HepG2 (cell line): Measurements from ENCODE around the gene HES7.

Experiments used
- MED1 ChIP-seq: sonication (generic); formaldehyde crosslinking; IDR thresholded peaks from 2 replicates; pipeline ENCODE4 v1.4.0; 2020; ENCODE audit warnings: missing genetic modification reagents
- NFE2 ChIP-seq: sonication (generic); formaldehyde crosslinking; IDR thresholded peaks from 2 replicates; pipeline ENCODE4 v1.4.0; 2020; ENCODE audit warnings: missing genetic modification reagents
- TF ChIP-seq, protein P1 (sequence below): sonication (generic); formaldehyde crosslinking; IDR thresholded peaks from 2 replicates; pipeline ENCODE4 v1.4.0; 2020; ENCODE audit warnings: missing genetic modification reagents, mild to moderate bottlenecking, borderline replicate concordance
- TF ChIP-seq, protein P2 (sequence below): sonication (generic); formaldehyde crosslinking; IDR thresholded peaks from 2 replicates; pipeline ENCODE4 v1.5.0; 2020; ENCODE audit warnings: mild to moderate bottlenecking, missing genetic modification reagents, moderate library complexity

DNA sequence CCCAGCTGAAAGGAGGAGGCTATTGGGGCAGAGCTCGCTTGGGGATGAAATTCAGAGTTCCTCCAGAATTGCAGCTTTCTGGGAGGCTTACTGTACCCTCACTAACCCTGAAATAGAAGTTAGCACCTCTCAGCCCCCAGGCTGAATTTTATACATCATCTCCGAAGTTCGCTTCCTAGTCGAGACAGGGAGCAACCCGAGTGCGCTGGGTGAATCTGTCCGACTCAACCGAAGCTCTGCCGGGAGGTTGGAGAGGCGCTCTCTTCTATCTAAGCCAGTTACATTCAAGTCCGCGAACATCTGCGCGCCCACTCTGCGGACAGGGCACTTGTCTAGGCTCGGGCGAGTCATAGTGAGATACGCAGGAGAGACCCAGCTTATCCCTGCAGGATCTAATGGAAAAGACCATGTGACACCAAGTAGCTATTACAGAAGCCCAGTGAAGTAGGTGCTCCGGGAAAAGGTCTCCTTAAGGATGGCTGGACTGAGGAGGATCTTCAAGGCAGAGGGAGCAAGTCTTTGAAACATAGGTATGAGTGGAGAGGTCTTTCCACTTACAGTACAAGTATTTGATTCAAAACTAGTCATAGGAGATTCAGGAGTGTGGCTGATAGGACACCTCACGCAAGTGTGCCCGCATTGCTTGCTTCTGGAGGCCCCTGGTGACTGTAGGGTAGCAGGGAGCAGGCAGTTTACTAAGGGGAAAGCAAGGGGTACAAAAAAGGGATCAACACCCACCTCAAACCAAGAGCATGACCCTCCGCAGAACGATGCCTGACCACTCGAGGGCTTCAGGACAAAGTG, 646 bp upstream of the HES7 start:
- TF ChIP-seq, protein P1, sequence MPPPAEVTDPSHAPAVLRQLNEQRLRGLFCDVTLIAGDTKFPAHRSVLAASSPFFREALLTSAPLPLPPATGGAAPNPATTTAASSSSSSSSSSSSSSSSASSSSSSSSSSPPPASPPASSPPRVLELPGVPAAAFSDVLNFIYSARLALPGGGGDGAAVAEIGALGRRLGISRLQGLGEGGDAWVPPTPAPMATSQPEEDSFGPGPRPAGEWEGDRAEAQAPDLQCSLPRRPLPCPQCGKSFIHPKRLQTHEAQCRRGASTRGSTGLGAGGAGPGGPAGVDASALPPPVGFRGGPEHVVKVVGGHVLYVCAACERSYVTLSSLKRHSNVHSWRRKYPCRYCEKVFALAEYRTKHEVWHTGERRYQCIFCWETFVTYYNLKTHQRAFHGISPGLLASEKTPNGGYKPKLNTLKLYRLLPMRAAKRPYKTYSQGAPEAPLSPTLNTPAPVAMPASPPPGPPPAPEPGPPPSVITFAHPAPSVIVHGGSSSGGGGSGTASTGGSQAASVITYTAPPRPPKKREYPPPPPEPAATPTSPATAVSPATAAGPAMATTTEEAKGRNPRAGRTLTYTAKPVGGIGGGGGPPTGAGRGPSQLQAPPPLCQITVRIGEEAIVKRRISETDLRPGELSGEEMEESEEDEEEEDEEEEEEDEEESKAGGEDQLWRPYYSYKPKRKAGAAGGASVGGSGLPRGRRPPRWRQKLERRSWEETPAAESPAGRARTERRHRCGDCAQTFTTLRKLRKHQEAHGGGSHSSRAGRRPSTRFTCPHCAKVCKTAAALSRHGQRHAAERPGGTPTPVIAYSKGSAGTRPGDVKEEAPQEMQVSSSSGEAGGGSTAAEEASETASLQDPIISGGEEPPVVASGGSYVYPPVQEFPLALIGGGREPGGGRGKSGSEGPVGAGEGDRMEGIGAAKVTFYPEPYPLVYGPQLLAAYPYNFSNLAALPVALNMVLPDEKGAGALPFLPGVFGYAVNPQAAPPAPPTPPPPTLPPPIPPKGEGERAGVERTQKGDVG (CRISPR knock-in tag) = no peak
- TF ChIP-seq, protein P2, sequence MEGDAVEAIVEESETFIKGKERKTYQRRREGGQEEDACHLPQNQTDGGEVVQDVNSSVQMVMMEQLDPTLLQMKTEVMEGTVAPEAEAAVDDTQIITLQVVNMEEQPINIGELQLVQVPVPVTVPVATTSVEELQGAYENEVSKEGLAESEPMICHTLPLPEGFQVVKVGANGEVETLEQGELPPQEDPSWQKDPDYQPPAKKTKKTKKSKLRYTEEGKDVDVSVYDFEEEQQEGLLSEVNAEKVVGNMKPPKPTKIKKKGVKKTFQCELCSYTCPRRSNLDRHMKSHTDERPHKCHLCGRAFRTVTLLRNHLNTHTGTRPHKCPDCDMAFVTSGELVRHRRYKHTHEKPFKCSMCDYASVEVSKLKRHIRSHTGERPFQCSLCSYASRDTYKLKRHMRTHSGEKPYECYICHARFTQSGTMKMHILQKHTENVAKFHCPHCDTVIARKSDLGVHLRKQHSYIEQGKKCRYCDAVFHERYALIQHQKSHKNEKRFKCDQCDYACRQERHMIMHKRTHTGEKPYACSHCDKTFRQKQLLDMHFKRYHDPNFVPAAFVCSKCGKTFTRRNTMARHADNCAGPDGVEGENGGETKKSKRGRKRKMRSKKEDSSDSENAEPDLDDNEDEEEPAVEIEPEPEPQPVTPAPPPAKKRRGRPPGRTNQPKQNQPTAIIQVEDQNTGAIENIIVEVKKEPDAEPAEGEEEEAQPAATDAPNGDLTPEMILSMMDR (CRISPR knock-in tag) = no peak
- TF ChIP-seq NFE2 (CRISPR knock-in tag) = no peak
- no peak for TF ChIP-seq MED1 (CRISPR knock-in tag)
